MCF 10A (cell line): ENCODE results near the gene SRSF5. TPM values are rescaled to one million over a fixed set of nuclear protein-coding genes. Genes with fewer than 3 reads are reported as not detected.

Experiments used
- BruUV-seq: library from RNA; stranded (reverse); fragments of 400-500 nt; replicated peaks from 2 replicates; lab custom pipeline; 2021; lab: Mats Ljungman, UMichigan
- CTCF ChIA-PET: fragments of 300-600 bp; sonication (Branson Sonifier 250); formaldehyde crosslinking; extraction: SDS; loops from one replicate; lab custom pipeline; 2021; ENCODE audit warnings: antibody characterized with exemption, inconsistent platforms; lab: Yijun Ruan, JAX
- POLR2A ChIA-PET: fragments of 300-600, 350-650 bp; sonication (Branson Sonifier 250); formaldehyde crosslinking; extraction: SDS; loops from one replicate; lab custom pipeline; 2020; ENCODE audit warnings: antibody characterized with exemption, inconsistent platforms; lab: Yijun Ruan, JAX
- DNase-seq: peaks from one replicate; pipeline ENCODE4 v3.0.0-alpha.2; 2018; ENCODE audit not compliant: unreplicated experiment
- H3K27ac Mint-ChIP-seq: one replicate; pipeline ENCODE4 v1.8.0; 2022; ENCODE audit warnings: mild to moderate bottlenecking, low read depth, mixed read lengths; ENCODE audit not compliant: unreplicated experiment
- H3K27me3 Mint-ChIP-seq: one replicate; pipeline ENCODE4 v1.8.0; 2022; ENCODE audit warnings: mixed read lengths; ENCODE audit not compliant: insufficient read depth, unreplicated experiment
- H3K36me3 Mint-ChIP-seq: one replicate; pipeline ENCODE4 v1.8.0; 2022; ENCODE audit warnings: mild to moderate bottlenecking, moderate library complexity, mixed read lengths; ENCODE audit not compliant: insufficient read depth, unreplicated experiment
- H3K4me1 Mint-ChIP-seq: one replicate; pipeline ENCODE4 v1.8.0; 2022; ENCODE audit warnings: mixed read lengths; ENCODE audit not compliant: insufficient read depth, unreplicated experiment
- H3K4me3 Mint-ChIP-seq: one replicate; pipeline ENCODE4 v1.8.0; 2022; ENCODE audit warnings: mild to moderate bottlenecking, moderate library complexity, mixed read lengths; ENCODE audit not compliant: unreplicated experiment
- H3K9me3 Mint-ChIP-seq: one replicate; pipeline ENCODE4 v1.8.0; 2022; ENCODE audit warnings: mixed read lengths; ENCODE audit not compliant: unreplicated experiment
- intact Hi-C: fragments of 100-400 bp; cut with micrococcal nuclease; formaldehyde crosslinking; loops from 2 replicates; pipeline ENCODE4 v1.14.1; 2022
- total RNA-seq: library from RNA; stranded (reverse); gene quantifications from 2 replicates; pipeline ENCODE4 v1.2.3, GENCODE V29; 2022
- TF ChIP-seq, protein P1 (sequence below): fragments of 200-600 bp; IDR thresholded peaks from one replicate; pipeline ENCODE4 v1.8.0; 2022; ENCODE audit warnings: antibody characterized with exemption, mild to moderate bottlenecking; ENCODE audit not compliant: unreplicated experiment

SRSF5 gene
- total RNA-seq, 1 experiment from 2014 or later: 281 TPM

DNA sequence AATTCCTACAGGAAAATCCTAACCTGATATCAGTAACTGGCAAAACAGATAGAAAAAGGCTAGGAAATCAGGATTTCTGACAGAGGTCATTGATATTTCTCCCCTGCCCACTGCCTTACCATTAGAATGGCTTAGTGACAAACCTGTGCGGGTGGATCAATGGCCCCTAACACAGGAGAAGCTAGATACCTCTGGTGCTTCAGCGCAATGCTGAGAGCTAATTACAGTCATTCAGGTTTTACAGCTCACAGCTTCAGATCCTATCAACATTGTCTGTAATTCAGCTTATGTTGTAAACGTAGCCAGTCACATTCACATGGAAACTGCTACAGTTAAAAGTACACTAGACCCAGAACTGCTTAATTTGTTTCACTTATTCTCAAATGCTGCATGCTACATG, 47.5 kb downstream of the SRSF5 start:
- Mint-ChIP-seq H3K27me3 (no peaks in the 10 kb centered on the region), H3K27ac (no peak overlapping the region), H3K9me3 (no peaks in the 10 kb centered on the region), H3K4me1 (no peaks in the 10 kb centered on the region), H3K4me3 (no peak overlapping the region), H3K36me3 (no peaks in the 10 kb centered on the region)
- DNase-seq: no peak
- TF ChIP-seq, protein P1, sequence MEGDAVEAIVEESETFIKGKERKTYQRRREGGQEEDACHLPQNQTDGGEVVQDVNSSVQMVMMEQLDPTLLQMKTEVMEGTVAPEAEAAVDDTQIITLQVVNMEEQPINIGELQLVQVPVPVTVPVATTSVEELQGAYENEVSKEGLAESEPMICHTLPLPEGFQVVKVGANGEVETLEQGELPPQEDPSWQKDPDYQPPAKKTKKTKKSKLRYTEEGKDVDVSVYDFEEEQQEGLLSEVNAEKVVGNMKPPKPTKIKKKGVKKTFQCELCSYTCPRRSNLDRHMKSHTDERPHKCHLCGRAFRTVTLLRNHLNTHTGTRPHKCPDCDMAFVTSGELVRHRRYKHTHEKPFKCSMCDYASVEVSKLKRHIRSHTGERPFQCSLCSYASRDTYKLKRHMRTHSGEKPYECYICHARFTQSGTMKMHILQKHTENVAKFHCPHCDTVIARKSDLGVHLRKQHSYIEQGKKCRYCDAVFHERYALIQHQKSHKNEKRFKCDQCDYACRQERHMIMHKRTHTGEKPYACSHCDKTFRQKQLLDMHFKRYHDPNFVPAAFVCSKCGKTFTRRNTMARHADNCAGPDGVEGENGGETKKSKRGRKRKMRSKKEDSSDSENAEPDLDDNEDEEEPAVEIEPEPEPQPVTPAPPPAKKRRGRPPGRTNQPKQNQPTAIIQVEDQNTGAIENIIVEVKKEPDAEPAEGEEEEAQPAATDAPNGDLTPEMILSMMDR: no peak
- BruUV-seq: no TSS peak
- POLR2A ChIA-PET: no interaction called here
- CTCF ChIA-PET: interaction anchor here (0.8 to 6.7 kb wide), 3 partner anchors 11 to 259 kb away, joined by 4 to 77 read pairs (median 6); no protein-coding TSS in a partner anchor
- intact Hi-C loops: loop anchor here (10.0 kb wide), 1 partner anchor 230 kb away; no protein-coding TSS in a partner anchor

DNA sequence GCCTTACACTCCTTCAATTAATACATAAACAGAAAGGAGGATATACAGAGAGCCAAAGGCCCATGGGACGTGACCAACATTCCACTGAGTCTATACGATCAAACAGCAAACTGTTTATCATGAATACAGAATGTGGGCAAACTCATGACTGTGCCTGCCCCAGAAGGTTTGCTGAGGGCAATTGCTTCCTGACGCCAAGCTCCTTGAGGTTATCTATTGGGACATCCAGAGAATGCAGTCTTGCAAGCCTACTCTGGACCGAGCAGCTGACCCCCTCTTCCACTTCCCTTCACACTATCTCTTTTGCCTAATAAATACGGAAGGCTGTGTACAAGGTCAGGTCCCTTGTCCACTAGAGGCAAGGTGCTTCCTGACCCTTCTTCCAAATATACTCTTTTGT, 48.6 kb downstream of the SRSF5 start:
- H3K27me3 Mint-ChIP-seq: no peaks in the 10 kb centered on the region
- no TSS peak for BruUV-seq
- H3K36me3 Mint-ChIP-seq: no peaks in the 10 kb centered on the region
- no peak overlapping the region for H3K27ac Mint-ChIP-seq
- no peaks in the 10 kb centered on the region for H3K9me3 Mint-ChIP-seq
- ChIA-PET POLR2A (no interaction called here), CTCF (interaction anchor here (0.7 to 6.7 kb wide), 3 partner anchors 14 to 230 kb away, joined by 3 to 77 read pairs (median 3); no protein-coding TSS in a partner anchor)
- no peak for DNase-seq
- H3K4me1 Mint-ChIP-seq: no peaks in the 10 kb centered on the region
- H3K4me3 Mint-ChIP-seq: no peak overlapping the region
- TF ChIP-seq, protein P1: no peak
- intact Hi-C loops: loop anchor here (5.0 to 10.0 kb wide), 3 partner anchors 197 to 757 kb away; no protein-coding TSS in a partner anchor

GRCh38 chr14:69816216-69816615, 49.3 kb downstream of the SRSF5 start:
- intact Hi-C loops: loop anchor here (5.0 to 10.0 kb wide), 3 partner anchors 196 to 756 kb away; no protein-coding TSS in a partner anchor
- Mint-ChIP-seq H3K36me3 (no peaks in the 10 kb centered on the region), H3K27me3 (no peaks in the 10 kb centered on the region), H3K27ac (no peak overlapping the region), H3K4me1 (no peaks in the 10 kb centered on the region), H3K4me3 (no peak overlapping the region), H3K9me3 (no peaks in the 10 kb centered on the region)
- TF ChIP-seq, protein P1: no peak
- no peak for DNase-seq
- POLR2A ChIA-PET: interaction anchor here (0.7 kb wide), 1 partner anchor 208 kb away, joined by 3 read pairs; no protein-coding TSS in a partner anchor
- CTCF ChIA-PET: interaction anchor here (0.6 to 6.7 kb wide), 4 partner anchors 15 to 258 kb away, joined by 3 to 77 read pairs (median 4); no protein-coding TSS in a partner anchor
- BruUV-seq: no TSS peak

DNA sequence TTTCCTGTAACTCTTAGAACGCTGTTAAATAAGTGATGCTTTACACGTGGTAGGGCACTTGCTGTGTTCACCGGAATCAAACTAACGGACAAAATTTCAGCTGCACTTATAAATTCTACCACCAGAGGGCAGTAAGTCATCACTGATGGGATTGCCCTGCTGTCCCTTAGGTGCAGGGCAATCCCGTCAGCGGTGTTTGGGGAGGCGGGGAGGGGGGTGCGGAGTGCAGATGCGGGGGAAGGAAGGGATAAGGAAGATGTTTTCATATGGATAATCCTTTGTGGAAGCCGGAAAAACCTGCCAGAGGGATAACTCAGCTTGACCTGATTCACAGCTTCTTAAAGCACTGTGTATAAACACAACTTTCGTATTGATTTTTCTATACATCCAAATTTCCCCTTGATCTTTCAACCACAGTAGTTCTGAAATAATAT, 51.8 kb downstream of the SRSF5 start:
- intact Hi-C loops: loop anchor here (1.0 to 10.0 kb wide), 7 partner anchors 59 to 754 kb away; no protein-coding TSS in a partner anchor
- BruUV-seq: no TSS peak
- H3K4me3 Mint-ChIP-seq: no peak overlapping the region
- TF ChIP-seq, protein P1: peak; percentile 82
- H3K27ac Mint-ChIP-seq: no peak overlapping the region
- DNase-seq: peak; percentile 74
- no peaks in the 10 kb centered on the region for H3K27me3 Mint-ChIP-seq
- ChIA-PET CTCF (interaction anchor here (0.6 to 6.7 kb wide), 35 partner anchors 8 to 499 kb away, joined by 3 to 77 read pairs (median 4); partner anchors contain the start of gene SMOC1), POLR2A (interaction anchor here (0.6 to 1.5 kb wide), 8 partner anchors 9 to 540 kb away, joined by 3 to 5 read pairs (median 4); partner anchors contain the start of gene COX16)
- H3K4me1 Mint-ChIP-seq: no peaks in the 10 kb centered on the region
- H3K9me3 Mint-ChIP-seq: no peaks in the 10 kb centered on the region
- no peaks in the 10 kb centered on the region for H3K36me3 Mint-ChIP-seq
